MM.1S (cell line): ENCODE data around the gene ZNF823.

Experiments used
- CTCF ChIP-seq: fragments of 300-600 bp; sonication (generic); IDR thresholded peaks from 2 replicates; pipeline ENCODE4 v1.5.1; 2016; ENCODE audit warnings: antibody characterized with exemption, low read length, mixed read lengths
- EZH2 ChIP-seq: fragments of 300-600 bp; sonication (generic); optimal IDR thresholded peaks from 2 replicates; pipeline ENCODE3; 2017; ENCODE audit warnings: low read depth, mild to moderate bottlenecking, antibody characterized with exemption, low read length, mixed read lengths
- EZH2phosphoT487 ChIP-seq: fragments of 300-600 bp; sonication (generic); IDR thresholded peaks from 2 replicates; pipeline ENCODE4 v1.6.1; 2018; ENCODE audit warnings: antibody characterized with exemption, low read length

DNA sequence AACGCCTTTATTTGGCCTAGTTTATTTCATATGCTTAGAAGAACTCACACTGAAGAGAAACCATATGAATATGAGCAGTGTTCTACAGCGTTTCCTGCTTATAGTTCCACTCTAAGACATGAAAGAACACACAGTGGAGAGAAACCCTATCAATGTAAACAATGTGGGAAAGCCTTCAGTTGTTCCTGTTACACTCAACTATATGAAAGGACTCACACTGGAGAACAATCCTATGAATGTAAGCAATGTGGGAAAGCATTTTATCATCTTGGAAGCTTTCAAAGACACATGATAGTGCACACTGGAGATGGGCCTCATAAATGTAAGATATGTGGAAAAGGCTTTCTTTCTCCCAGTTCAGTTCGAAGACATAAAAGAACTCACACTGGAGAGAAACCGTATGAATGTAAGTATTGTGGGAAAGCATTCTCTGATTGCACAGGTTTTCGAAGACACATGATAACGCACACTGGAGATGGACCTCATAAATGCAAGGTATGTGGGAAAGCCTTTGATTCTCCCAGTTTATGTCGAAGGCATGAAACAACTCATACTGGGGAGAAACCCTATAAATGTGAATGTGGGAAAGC is 41.8 kb upstream of the ZNF823 start:
- TF ChIP-seq CTCF = no peak
- TF ChIP-seq EZH2phosphoT487 = no peak
- no peak for TF ChIP-seq EZH2
